ENCODE data around the gene CENPN.

Gene CENPN

DNA sequence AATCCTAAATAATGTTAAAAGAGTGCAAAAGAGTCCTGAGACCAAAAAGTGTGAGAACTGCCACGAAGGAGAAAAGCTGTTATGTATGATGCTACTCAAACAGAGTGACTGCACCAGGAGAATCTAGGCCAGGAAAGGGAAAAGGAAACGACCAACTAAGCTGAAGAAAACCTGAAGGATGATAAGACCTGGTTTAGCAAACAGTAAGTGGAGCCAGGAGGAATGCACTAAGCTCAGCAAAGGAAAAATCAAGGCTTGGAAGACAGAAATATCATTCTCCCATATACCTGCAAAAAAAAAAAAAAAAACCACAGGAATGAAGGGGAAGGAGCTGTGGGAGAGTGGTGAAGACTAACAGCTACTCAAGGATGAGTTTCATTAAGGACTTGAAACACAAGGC, 21.4 kb upstream of the CENPN start:
- H3K27me3 Mint-ChIP-seq (ENCODE audit: low read depth) = no peaks in the 10 kb centered on the region
- H3K27ac Mint-ChIP-seq = no peak overlapping the region
- TF ChIP-seq, protein P1, sequence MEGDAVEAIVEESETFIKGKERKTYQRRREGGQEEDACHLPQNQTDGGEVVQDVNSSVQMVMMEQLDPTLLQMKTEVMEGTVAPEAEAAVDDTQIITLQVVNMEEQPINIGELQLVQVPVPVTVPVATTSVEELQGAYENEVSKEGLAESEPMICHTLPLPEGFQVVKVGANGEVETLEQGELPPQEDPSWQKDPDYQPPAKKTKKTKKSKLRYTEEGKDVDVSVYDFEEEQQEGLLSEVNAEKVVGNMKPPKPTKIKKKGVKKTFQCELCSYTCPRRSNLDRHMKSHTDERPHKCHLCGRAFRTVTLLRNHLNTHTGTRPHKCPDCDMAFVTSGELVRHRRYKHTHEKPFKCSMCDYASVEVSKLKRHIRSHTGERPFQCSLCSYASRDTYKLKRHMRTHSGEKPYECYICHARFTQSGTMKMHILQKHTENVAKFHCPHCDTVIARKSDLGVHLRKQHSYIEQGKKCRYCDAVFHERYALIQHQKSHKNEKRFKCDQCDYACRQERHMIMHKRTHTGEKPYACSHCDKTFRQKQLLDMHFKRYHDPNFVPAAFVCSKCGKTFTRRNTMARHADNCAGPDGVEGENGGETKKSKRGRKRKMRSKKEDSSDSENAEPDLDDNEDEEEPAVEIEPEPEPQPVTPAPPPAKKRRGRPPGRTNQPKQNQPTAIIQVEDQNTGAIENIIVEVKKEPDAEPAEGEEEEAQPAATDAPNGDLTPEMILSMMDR (IDR thresholded peaks at IDR 0.05; ENCODE audit: unreplicated experiment in 3 of 3) = no peak
- no peaks in the 10 kb centered on the region for H3K9me3 Mint-ChIP-seq
- peaks cover 21% of the 10 kb centered on the region for H3K36me3 Mint-ChIP-seq (ENCODE audit: low read depth)
- H3K4me1 Mint-ChIP-seq = peaks cover 7% of the 10 kb centered on the region
- no peak overlapping the region for H3K4me3 Mint-ChIP-seq

DNA sequence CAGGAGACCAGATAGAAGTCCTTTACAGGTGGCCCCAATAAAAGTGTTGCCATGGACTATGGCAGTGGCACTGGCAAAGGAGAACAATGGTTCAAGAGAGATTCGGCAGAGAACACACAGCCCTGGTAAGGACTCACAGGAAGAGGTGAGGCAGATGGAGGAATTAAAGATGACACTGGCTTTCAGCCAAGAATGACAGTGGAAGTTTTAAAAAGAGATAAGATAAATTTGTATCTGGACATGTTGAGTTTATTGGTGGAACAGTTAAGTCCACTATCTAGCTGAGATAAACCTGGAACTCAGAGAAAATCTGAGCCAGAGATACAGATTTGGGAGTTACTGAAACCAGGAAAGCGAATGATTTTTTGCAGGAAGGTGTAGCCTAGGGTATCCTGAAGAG, 20.5 kb upstream of the CENPN start:
- peaks cover 7% of the 10 kb centered on the region for H3K4me1 Mint-ChIP-seq
- H3K27me3 Mint-ChIP-seq (ENCODE audit: low read depth) = no peaks in the 10 kb centered on the region
- H3K27ac Mint-ChIP-seq = no peak overlapping the region
- TF ChIP-seq, protein P1 (IDR thresholded peaks at IDR 0.05; ENCODE audit: unreplicated experiment in 3 of 3) = no peak
- H3K36me3 Mint-ChIP-seq (ENCODE audit: low read depth) = peaks cover 24% of the 10 kb centered on the region
- H3K4me3 Mint-ChIP-seq = no peak overlapping the region
- no peaks in the 10 kb centered on the region for H3K9me3 Mint-ChIP-seq

DNA sequence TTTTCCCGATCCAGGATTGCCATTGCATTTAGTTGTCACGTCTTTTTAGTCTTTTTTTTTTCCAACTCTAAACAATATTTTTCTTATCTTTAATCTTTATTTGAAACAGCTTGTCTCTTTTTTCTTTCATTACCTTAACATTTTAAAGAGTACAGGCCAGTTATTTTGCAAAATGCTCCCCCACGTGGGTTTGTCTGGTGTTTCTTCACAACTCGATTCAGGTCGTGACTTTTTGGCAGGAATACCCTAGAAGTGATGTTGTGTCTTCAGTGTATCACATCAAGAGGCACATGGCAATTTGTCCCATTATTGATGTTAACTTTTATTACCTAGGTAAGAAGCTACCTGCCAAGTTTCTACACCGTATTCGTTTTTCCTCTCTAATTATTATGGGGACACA, 18.3 kb upstream of the CENPN start:
- H3K27ac Mint-ChIP-seq = no peak overlapping the region
- H3K36me3 Mint-ChIP-seq (ENCODE audit: low read depth) = peaks cover 22% of the 10 kb centered on the region
- H3K9me3 Mint-ChIP-seq = no peaks in the 10 kb centered on the region
- H3K27me3 Mint-ChIP-seq (ENCODE audit: low read depth) = no peaks in the 10 kb centered on the region
- peaks cover 16% of the 10 kb centered on the region for H3K4me1 Mint-ChIP-seq
- TF ChIP-seq, protein P1 (IDR thresholded peaks at IDR 0.05; ENCODE audit: unreplicated experiment in 3 of 3) = no peak
- H3K4me3 Mint-ChIP-seq = no peak overlapping the region

DNA sequence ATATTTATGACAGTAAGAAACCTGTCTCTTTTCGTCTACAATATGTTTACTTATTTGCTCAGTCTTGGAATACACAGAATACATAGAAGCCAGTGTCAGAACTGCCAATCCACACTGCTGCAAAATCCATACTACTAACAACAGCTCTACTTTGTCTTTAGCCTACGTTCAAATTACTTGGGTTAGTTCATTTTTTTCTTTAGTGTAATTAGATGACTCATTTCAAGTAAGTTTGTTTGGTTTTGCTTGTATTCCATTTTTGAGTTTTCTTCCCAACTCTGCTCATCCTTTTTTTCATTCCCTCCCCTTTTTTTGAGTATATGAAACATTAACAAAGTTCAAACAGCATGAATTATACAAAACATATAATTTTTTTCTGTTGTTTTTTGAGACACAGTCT, 17.2 kb upstream of the CENPN start:
- H3K4me1 Mint-ChIP-seq = peaks cover 19% of the 10 kb centered on the region
- no peaks in the 10 kb centered on the region for H3K9me3 Mint-ChIP-seq
- no peaks in the 10 kb centered on the region for H3K27me3 Mint-ChIP-seq (ENCODE audit: low read depth)
- H3K36me3 Mint-ChIP-seq (ENCODE audit: low read depth) = peaks cover 29% of the 10 kb centered on the region
- H3K4me3 Mint-ChIP-seq = no peak overlapping the region
- TF ChIP-seq, protein P1 (IDR thresholded peaks at IDR 0.05; ENCODE audit: unreplicated experiment in 3 of 3) = no peak
- no peak overlapping the region for H3K27ac Mint-ChIP-seq

DNA sequence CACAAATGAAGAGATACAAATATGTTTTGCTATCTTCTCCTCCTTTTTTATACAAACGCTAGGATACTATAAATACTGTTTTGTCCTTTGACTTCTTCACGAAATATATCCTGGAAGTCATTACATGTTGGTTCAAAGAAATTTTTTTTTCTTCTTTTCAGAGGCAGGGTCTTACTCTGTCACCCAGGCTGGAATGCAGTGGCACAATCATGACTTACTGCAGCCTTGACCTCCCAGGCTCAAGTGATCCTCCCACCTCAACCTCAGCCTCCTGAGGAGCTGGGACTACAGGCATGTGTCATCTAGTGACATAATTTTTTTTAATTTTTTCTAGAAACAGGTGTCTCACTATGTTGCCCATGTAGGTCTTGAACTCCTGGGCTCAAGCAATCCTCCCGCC, 16.4 kb upstream of the CENPN start:
- Mint-ChIP-seq H3K4me3 (no peak overlapping the region), H3K36me3 (ENCODE audit: low read depth) (peaks cover 29% of the 10 kb centered on the region), H3K27me3 (ENCODE audit: low read depth) (no peaks in the 10 kb centered on the region), H3K9me3 (no peaks in the 10 kb centered on the region), H3K27ac (no peak overlapping the region), H3K4me1 (peaks cover 19% of the 10 kb centered on the region)
- TF ChIP-seq, protein P1 (IDR thresholded peaks at IDR 0.05; ENCODE audit: unreplicated experiment in 3 of 3) = no peak

DNA sequence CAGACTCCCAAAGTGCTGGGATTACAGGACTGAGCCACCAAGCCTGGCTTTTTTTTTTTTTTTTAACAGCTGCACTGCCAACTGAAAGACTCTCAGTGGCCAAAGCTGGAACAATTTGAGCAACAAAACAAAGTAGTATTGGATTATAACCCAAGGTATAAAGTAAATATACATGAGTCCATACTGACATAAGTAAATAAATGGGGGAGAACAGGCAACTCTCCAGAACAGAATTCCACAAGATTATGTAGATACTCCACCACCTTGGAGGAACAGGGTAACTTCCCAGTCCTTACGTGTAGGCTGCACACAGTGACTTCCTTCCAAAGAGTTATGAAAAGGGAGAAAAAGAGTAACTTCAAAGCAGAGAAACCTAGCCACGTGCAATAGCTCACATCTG, 16.0 kb upstream of the CENPN start:
- H3K4me3 Mint-ChIP-seq = no peak overlapping the region
- no peak overlapping the region for H3K27ac Mint-ChIP-seq
- peaks cover 29% of the 10 kb centered on the region for H3K36me3 Mint-ChIP-seq (ENCODE audit: low read depth)
- H3K9me3 Mint-ChIP-seq = no peaks in the 10 kb centered on the region
- TF ChIP-seq, protein P1 (IDR thresholded peaks at IDR 0.05; ENCODE audit: unreplicated experiment in 3 of 3) = no peak
- H3K27me3 Mint-ChIP-seq (ENCODE audit: low read depth) = no peaks in the 10 kb centered on the region
- peaks cover 21% of the 10 kb centered on the region for H3K4me1 Mint-ChIP-seq

All from nephron (organoid).